WTC11 (cell line): ENCODE results near the gene USF3.

Source experiments
- ATF1 ChIP-seq: sonication (generic); formaldehyde crosslinking; IDR thresholded peaks from 2 replicates; pipeline ENCODE4 v1.8.1; 2023; ENCODE audit warnings: mild to moderate bottlenecking, moderate library complexity, missing genetic modification reagents
- ATF3 ChIP-seq: sonication (generic); formaldehyde crosslinking; conservative IDR thresholded peaks from 2 replicates; pipeline ENCODE4 v1.8.1; 2022; ENCODE audit warnings: mild to moderate bottlenecking, missing genetic modification reagents
- CTCF ChIP-seq: fragments of 200-600 bp; IDR thresholded peaks from 2 replicates; pipeline ENCODE4 v1.8.0; 2022; ENCODE audit warnings: antibody characterized with exemption
- FOXP4 ChIP-seq: sonication (generic); formaldehyde crosslinking; IDR thresholded peaks from 2 replicates; pipeline ENCODE4 v1.8.0; 2022; ENCODE audit warnings: mild to moderate bottlenecking, missing genetic modification reagents
- MAX ChIP-seq: sonication (generic); formaldehyde crosslinking; IDR thresholded peaks from 2 replicates; pipeline ENCODE4 v1.8.0; 2022; ENCODE audit warnings: mild to moderate bottlenecking, missing genetic modification reagents
- NR2C2 ChIP-seq: sonication (generic); formaldehyde crosslinking; IDR thresholded peaks from 2 replicates; pipeline ENCODE4 v1.8.0; 2022; ENCODE audit warnings: mild to moderate bottlenecking, missing genetic modification reagents
- NR3C1 ChIP-seq: sonication (generic); formaldehyde crosslinking; conservative IDR thresholded peaks from 2 replicates; pipeline ENCODE4 v1.8.1; 2023; ENCODE audit warnings: low read depth, mild to moderate bottlenecking, missing genetic modification reagents
- USF2 ChIP-seq: sonication (generic); formaldehyde crosslinking; IDR thresholded peaks from 2 replicates; pipeline ENCODE4 v1.8.1; 2023; ENCODE audit warnings: mild to moderate bottlenecking, missing genetic modification reagents, moderate library complexity

GRCh38 chr3:113625834-113626233, 70.6 kb downstream of the USF3 start:
- TF ChIP-seq NR2C2, result no peak
- no peak for TF ChIP-seq USF2 (CRISPR knock-in tag)
- no peak for TF ChIP-seq ATF3 (CRISPR knock-in tag)
- no peak for TF ChIP-seq CTCF
- TF ChIP-seq MAX (CRISPR knock-in tag), result no peak
- TF ChIP-seq FOXP4, result no peak
- no peak for TF ChIP-seq ATF1 (CRISPR knock-in tag)
- no peak for TF ChIP-seq NR3C1 (CRISPR knock-in tag)
